Osteocyte (in vitro differentiated cells): ENCODE measurements around the gene INSYN1. TPM values are rescaled to one million over a fixed set of nuclear protein-coding genes. Genes with fewer than 3 reads are reported as not detected.
"Not testable (repeated sequence)": the region's sequence is repeated elsewhere in the genome, so short reads cannot be mapped to it uniquely, and the experiment has no call there.

ENCODE experiments used
- DNase-seq: peaks from one replicate; pipeline ENCODE4 v3.0.0; 2021; ENCODE audit warnings: mixed read lengths; ENCODE audit not compliant: unreplicated experiment; ENCODE audit errors: extremely low spot score
- H3K27ac Mint-ChIP-seq: one replicate; pipeline ENCODE4 v1.8.0; 2021; ENCODE audit warnings: mild to moderate bottlenecking, mixed read lengths; ENCODE audit not compliant: unreplicated experiment
- H3K27me3 Mint-ChIP-seq: one replicate; pipeline ENCODE4 v1.8.0; 2021; ENCODE audit warnings: mixed read lengths; ENCODE audit not compliant: unreplicated experiment
- H3K36me3 Mint-ChIP-seq: one replicate; pipeline ENCODE4 v1.8.0; 2021; ENCODE audit warnings: mixed read lengths; ENCODE audit not compliant: unreplicated experiment
- H3K4me1 Mint-ChIP-seq: one replicate; pipeline ENCODE4 v1.8.0; 2021; ENCODE audit warnings: mixed read lengths; ENCODE audit not compliant: unreplicated experiment
- H3K4me3 Mint-ChIP-seq: one replicate; pipeline ENCODE4 v1.8.0; 2021; ENCODE audit warnings: mild to moderate bottlenecking, moderate library complexity, mixed read lengths; ENCODE audit not compliant: unreplicated experiment
- H3K9me3 Mint-ChIP-seq: one replicate; pipeline ENCODE4 v1.8.0; 2021; ENCODE audit warnings: mixed read lengths; ENCODE audit not compliant: unreplicated experiment
- CTCF ChIP-seq: fragments of 200-600 bp; sonication (generic); IDR thresholded peaks from 2 replicates; pipeline ENCODE4 v1.5.0; 2021; ENCODE audit warnings: antibody characterized with exemption, mild to moderate bottlenecking, moderate library complexity
- total RNA-seq: library from RNA; stranded (reverse); gene quantifications from 2 replicates; pipeline ENCODE4 v1.2.1, GENCODE V29; 2021

INSYN1 gene
- total RNA-seq, 1 donor from 2014 or later: 8.0 TPM

DNA sequence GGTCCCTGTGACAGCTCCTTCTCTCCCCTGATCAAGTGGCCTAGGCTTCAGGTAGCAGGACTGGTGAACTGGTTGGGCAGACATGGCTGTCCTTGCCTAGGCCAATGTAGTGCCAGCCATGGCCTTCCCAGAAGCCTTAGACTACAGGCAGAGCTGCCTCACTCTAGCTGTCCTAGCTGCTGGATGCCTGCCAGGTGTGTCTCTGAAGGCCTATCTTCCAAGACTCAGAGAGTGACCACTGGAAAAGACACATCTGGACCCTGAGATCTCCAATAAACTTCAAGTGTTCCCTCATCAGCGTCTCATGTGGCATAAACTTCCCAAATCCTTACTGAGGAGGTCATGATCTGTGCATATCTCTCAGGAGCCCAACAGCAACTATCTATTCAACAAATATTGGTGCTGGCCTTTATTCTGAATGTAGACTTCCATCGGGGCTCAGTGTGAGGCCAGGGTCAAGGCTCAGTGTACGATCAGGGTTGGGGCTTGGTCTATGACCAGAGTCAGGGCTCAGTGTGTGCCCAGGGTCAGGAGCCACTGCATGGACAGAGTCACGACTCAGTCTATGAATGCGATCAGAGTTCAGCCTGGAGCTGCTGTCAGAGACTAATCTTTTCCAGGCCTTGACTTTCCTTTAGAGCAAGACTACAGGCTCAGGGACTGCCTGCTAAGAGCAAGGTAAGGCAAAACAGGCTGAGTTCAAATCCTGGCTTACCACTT is 36.5 kb upstream of the INSYN1 start:
- H3K27me3 Mint-ChIP-seq: peaks cover 20% of the 10 kb centered on the region
- no peak for TF ChIP-seq CTCF

GRCh38 chr15:73787621-73788020 is 34.5 kb upstream of the INSYN1 start:
- Mint-ChIP-seq H3K27me3 (peaks cover 11% of the 10 kb centered on the region), H3K27ac (no peak overlapping the region), H3K36me3 (no peaks in the 10 kb centered on the region), H3K4me3 (no peak overlapping the region), H3K9me3 (no peaks in the 10 kb centered on the region), H3K4me1 (no peaks in the 10 kb centered on the region)
- no peak for DNase-seq
- TF ChIP-seq CTCF: no peak

More for the DNA sequence above, 36.5 kb upstream of the INSYN1 start:
- H3K4me3 Mint-ChIP-seq: no peak overlapping the region
- no peaks in the 10 kb centered on the region for H3K36me3 Mint-ChIP-seq
- H3K27ac Mint-ChIP-seq: no peak overlapping the region
- no peaks in the 10 kb centered on the region for H3K9me3 Mint-ChIP-seq
- H3K4me1 Mint-ChIP-seq: no peaks in the 10 kb centered on the region
- no peak for DNase-seq

- TF ChIP-seq CTCF: no peak
- H3K36me3 Mint-ChIP-seq: no peaks in the 10 kb centered on the region
- H3K27me3 Mint-ChIP-seq: peaks cover 9% of the 10 kb centered on the region
- no peak for DNase-seq
- no peak overlapping the region for H3K27ac Mint-ChIP-seq
- no peaks in the 10 kb centered on the region for H3K4me1 Mint-ChIP-seq
- no peaks in the 10 kb centered on the region for H3K9me3 Mint-ChIP-seq
- no peak overlapping the region for H3K4me3 Mint-ChIP-seq
These were observed 33.4 kb upstream of the INSYN1 start for GRCh38 chr15:73786538-73786937.

DNA sequence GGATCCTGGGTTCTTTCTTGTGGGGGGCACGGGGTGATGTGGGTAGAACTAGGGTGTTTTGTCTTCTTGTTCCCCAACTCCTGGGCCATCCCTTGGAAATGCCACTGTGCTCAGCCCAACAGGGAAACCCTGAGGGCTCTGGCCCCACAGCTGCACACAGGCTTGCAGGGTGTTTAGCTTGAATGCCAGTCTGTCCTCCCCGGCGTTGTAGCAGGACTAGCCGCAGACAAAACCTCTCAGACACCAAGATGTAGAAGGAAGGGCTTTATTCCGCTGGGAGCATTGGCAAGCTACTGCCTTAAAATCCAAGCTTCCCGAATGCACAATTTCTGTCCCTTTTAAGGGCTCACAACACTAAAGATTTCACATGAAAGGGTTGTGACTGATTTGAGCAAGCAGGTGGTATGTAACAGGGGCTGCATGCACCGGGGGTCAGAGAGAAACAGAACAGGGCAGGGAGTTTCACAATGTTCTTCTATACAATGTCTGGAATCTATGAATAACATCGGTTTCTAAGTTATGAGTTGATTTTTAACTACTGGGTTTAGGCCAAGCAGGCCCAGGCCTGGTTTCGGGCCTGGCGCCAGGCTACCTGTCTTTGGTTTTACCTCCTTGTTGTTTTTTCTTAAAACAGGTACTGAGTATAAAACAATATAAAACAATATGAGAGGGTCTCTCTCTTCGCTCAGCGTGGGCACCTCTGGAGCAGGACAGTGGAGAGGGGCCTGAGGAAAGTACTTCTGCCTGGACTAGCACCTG is 32.3 kb upstream of the INSYN1 start:
- not testable (repeated sequence) for H3K36me3 Mint-ChIP-seq, H3K27me3 Mint-ChIP-seq, H3K4me1 Mint-ChIP-seq, H3K9me3 Mint-ChIP-seq, DNase-seq, H3K27ac Mint-ChIP-seq, H3K4me3 Mint-ChIP-seq

- no peaks in the 10 kb centered on the region for H3K9me3 Mint-ChIP-seq
- TF ChIP-seq CTCF: no peak
- H3K4me1 Mint-ChIP-seq: no peaks in the 10 kb centered on the region
- no peak overlapping the region for H3K27ac Mint-ChIP-seq
- H3K4me3 Mint-ChIP-seq: no peak overlapping the region
- no peaks in the 10 kb centered on the region for H3K36me3 Mint-ChIP-seq
- DNase-seq: no peak
- peaks cover 4% of the 10 kb centered on the region for H3K27me3 Mint-ChIP-seq
These were observed 31.1 kb upstream of the INSYN1 start for GRCh38 chr15:73784291-73784690.
